Endodermal cell (in vitro differentiated cells): ENCODE measurements around the gene MOV10L1. TPM values are rescaled to one million over a fixed set of nuclear protein-coding genes. Genes with fewer than 3 reads are reported as not detected.
"Not testable (repeated sequence)": the region's sequence is repeated elsewhere in the genome, so short reads cannot be mapped to it uniquely, and the experiment has no call there.

Experiments used
- DNase-seq: peaks from one replicate; pipeline ENCODE4 v3.0.0-alpha.2; 2017
- H3K27ac ChIP-seq: 2 replicates; pipeline ENCODE4 v1.5.1; 2013; ENCODE audit warnings: mild to moderate bottlenecking, low read depth, low read length, moderate library complexity
- H3K27me3 ChIP-seq: 2 replicates; pipeline ENCODE4 v1.6.1; 2013; ENCODE audit warnings: mild to moderate bottlenecking, low read length, moderate library complexity; ENCODE audit not compliant: insufficient read depth, control insufficient read depth, poor library complexity, severe bottlenecking
- H3K36me3 ChIP-seq: 2 replicates; pipeline ENCODE4 v1.7.0; 2013; ENCODE audit warnings: mild to moderate bottlenecking, low read length, moderate library complexity; ENCODE audit not compliant: control insufficient read depth, insufficient read depth
- H3K4me1 ChIP-seq: one replicate; pipeline ENCODE4 v1.7.0; 2013; ENCODE audit warnings: low read length; ENCODE audit not compliant: control insufficient read depth, insufficient read depth
- H3K4me3 ChIP-seq: 2 replicates; pipeline ENCODE4 v1.5.1; 2013; ENCODE audit warnings: mild to moderate bottlenecking, low read length, moderate library complexity
- H3K9ac ChIP-seq: 2 replicates; pipeline ENCODE4 v1.6.1; 2013; ENCODE audit warnings: mild to moderate bottlenecking, low read length, moderate library complexity; ENCODE audit not compliant: poor library complexity, severe bottlenecking; ENCODE audit errors: extremely low read depth
- H3K9me3 ChIP-seq: 2 replicates; pipeline ENCODE4 v1.6.1; 2013; ENCODE audit warnings: mild to moderate bottlenecking, low read length, moderate library complexity; ENCODE audit not compliant: control insufficient read depth
- H3K27ac Mint-ChIP-seq: 2 replicates; pipeline ENCODE4 v1.8.0; 2020; ENCODE audit warnings: mixed read lengths
- H3K27me3 Mint-ChIP-seq: 2 replicates; pipeline ENCODE4 v1.8.0; 2021; ENCODE audit warnings: mild to moderate bottlenecking, mixed read lengths; ENCODE audit not compliant: insufficient read depth
- H3K36me3 Mint-ChIP-seq: 2 replicates; pipeline ENCODE4 v1.8.0; 2020; ENCODE audit warnings: low read depth, mixed read lengths
- H3K4me1 Mint-ChIP-seq: 2 replicates; pipeline ENCODE4 v1.8.0; 2020; ENCODE audit warnings: mixed read lengths
- H3K4me3 Mint-ChIP-seq: 2 replicates; pipeline ENCODE4 v1.8.0; 2020; ENCODE audit warnings: mild to moderate bottlenecking, moderate library complexity, mixed read lengths
- H3K9me3 Mint-ChIP-seq: 2 replicates; pipeline ENCODE4 v1.8.0; 2020; ENCODE audit warnings: mild to moderate bottlenecking, mixed read lengths
- WGBS, 2 experiments: methylation state at CpG; one replicate each; pipeline versions ENCODE4 v1.1.5 to v1.1.7; 2013; ENCODE audit warnings: missing lambda C conversion rate in 2 of 2, mixed read lengths in 1 of 2; ENCODE audit not compliant: insufficient coverage in 1 of 2, insufficient read length in 1 of 2; 5-methylcytosine and 5-hydroxymethylcytosine counted together
- total RNA-seq, 2 donors: library from RNA; stranded (reverse); fragmentation: NEBNext Ultra II Directional in 1 of 2; extraction: Animal tissue kit (Norgen Biotek cat#: 25700) in 1 of 2; gene quantifications; 2 replicates in 1 of 2; 3 replicates in 1 of 2; pipeline ENCODE4 v1.2.1, GENCODE V29; 2021
- TF ChIP-seq, protein P1 (sequence below): fragments of 200-600 bp; sonication (generic); conservative IDR thresholded peaks from 2 replicates; pipeline ENCODE4 v1.5.0; 2021; ENCODE audit warnings: antibody characterized with exemption, mild to moderate bottlenecking

The MOV10L1 gene
- total RNA-seq, 2 donors from 2014 or later, result 0.31 TPM; not detected in 1

DNA sequence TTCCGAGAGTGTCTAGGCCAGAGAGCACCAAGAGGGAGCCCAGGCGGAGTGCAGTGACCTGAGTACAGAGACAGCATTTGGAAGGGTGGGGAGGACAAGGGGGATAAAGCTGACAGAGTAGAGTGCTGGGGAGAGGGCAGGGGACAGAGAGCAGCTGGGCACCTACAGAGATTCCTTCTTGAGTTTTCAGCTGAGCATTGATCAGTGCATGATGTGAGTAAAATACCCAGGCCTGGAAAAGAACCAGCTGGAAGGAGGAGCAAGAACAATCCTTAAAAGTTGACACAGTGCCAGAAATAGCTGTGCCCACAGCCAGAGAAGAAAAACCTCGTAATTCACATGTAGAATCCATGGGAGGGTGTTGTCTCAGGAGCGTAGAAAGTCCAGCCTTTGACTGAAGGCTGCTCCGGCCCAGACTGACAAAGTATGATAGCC, 46.8 kb downstream of the MOV10L1 start:
- Mint-ChIP-seq H3K27me3 (no peaks in the 10 kb centered on the region), H3K27ac (no peak overlapping the region), H3K36me3 (no peaks in the 10 kb centered on the region), H3K4me1 (no peaks in the 10 kb centered on the region), H3K4me3 (no peak overlapping the region), H3K9me3 (peaks cover 2% of the 10 kb centered on the region)
- H3K36me3 ChIP-seq, result no peaks in the 10 kb centered on the region
- 92 to 97% methylated on average over 4 to 5 of the region's 5 CpGs for WGBS, 2 experiments
- H3K9ac ChIP-seq, result no peak overlapping the region
- no peaks in the 10 kb centered on the region for H3K27me3 ChIP-seq
- DNase-seq, result no peak
- peaks cover 2% of the 10 kb centered on the region for H3K4me1 ChIP-seq
- H3K4me3 ChIP-seq, result no peak overlapping the region
- H3K27ac ChIP-seq, result no peak overlapping the region
- TF ChIP-seq, protein P1, sequence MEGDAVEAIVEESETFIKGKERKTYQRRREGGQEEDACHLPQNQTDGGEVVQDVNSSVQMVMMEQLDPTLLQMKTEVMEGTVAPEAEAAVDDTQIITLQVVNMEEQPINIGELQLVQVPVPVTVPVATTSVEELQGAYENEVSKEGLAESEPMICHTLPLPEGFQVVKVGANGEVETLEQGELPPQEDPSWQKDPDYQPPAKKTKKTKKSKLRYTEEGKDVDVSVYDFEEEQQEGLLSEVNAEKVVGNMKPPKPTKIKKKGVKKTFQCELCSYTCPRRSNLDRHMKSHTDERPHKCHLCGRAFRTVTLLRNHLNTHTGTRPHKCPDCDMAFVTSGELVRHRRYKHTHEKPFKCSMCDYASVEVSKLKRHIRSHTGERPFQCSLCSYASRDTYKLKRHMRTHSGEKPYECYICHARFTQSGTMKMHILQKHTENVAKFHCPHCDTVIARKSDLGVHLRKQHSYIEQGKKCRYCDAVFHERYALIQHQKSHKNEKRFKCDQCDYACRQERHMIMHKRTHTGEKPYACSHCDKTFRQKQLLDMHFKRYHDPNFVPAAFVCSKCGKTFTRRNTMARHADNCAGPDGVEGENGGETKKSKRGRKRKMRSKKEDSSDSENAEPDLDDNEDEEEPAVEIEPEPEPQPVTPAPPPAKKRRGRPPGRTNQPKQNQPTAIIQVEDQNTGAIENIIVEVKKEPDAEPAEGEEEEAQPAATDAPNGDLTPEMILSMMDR, result no peak
- no peaks in the 10 kb centered on the region for H3K9me3 ChIP-seq

DNA sequence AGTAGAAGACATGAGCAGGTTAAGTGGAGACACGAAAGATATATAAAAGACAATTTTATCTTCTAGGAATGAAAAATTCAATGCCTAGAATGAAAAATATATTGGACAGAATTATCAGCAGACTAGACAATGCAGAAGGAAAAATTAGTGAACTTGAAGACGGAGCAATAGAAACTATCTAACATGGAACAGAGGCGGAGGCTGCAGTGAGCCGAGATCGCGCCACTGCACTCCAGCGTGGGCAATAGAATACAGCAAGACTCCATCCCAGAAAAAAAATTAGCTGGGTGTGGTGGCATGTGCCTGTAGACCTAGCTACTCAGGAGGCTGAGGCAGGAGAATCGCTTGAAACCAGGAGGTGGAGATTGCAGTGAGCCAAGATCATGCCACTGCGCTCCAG, 47.5 kb downstream of the MOV10L1 start:
- not testable (repeated sequence) for H3K27ac ChIP-seq, H3K27me3 Mint-ChIP-seq, H3K4me3 ChIP-seq, H3K9me3 ChIP-seq, H3K4me1 ChIP-seq, H3K27ac Mint-ChIP-seq, H3K36me3 ChIP-seq, H3K27me3 ChIP-seq, H3K4me1 Mint-ChIP-seq, H3K9me3 Mint-ChIP-seq, DNase-seq, H3K4me3 Mint-ChIP-seq, H3K36me3 Mint-ChIP-seq, H3K9ac ChIP-seq
- WGBS, 2 experiments, result 83 to 87% methylated on average over 5 to 8 of the region's 9 CpGs

DNA sequence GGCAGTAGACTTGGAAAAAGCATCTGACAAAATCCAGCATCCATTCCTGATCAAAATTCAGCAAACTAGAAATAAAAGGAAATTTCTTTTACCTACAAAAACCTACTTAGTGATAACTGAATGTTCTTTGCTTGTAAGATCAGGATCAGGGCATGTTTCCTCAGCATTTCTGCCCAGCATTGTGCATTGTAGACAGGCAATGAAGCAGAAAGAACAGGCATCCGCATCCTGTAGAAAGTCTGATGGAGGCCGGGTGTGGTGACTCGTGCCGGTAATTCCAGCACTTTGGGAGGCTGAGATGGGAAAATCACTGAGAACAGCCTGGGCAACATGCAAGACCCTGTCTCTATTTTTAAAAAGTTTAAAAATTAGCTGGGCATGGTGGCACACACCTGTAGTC, 48.2 kb downstream of the MOV10L1 start:
- Mint-ChIP-seq H3K27ac (no peak overlapping the region), H3K27me3 (no peaks in the 10 kb centered on the region), H3K36me3 (no peaks in the 10 kb centered on the region), H3K9me3 (no peaks in the 10 kb centered on the region), H3K4me3 (no peak overlapping the region), H3K4me1 (peaks cover 6% of the 10 kb centered on the region)
- Histone ChIP-seq H3K9me3 (no peaks in the 10 kb centered on the region), H3K9ac (no peak overlapping the region), H3K27ac (no peak overlapping the region), H3K4me1 (peaks cover 7% of the 10 kb centered on the region), H3K27me3 (no peaks in the 10 kb centered on the region), H3K4me3 (no peak overlapping the region), H3K36me3 (no peaks in the 10 kb centered on the region)
- DNase-seq, result no peak
- 84 to 91% methylated on average over 4 of the region's 4 CpGs for WGBS, 2 experiments
- TF ChIP-seq, protein P1, result no peak

DNA sequence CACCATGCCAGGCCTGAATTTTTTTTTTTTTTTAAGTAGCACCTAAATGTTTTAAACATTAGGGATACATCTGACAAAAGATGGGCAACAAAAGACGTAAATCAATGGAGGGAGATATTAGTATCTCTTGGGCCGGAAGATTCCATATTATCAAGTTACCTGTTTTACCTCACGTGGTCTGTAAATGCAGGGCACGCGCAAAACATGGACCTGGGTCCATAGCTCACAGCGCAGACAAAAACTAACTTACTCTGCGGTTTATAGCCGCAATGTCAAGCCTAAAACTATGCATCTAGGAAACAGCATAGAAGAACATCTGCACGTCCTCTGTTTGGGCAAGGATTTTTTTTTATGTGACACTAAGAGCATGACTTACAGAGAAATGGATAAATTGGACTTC, 49.2 kb downstream of the MOV10L1 start:
- TF ChIP-seq, protein P1, result no peak
- no peak overlapping the region for H3K9ac ChIP-seq
- 95 to 97% methylated on average over 9 of the region's 9 CpGs for WGBS, 2 experiments
- H3K27ac ChIP-seq, result no peak overlapping the region
- no peaks in the 10 kb centered on the region for H3K36me3 ChIP-seq
- no peak overlapping the region for H3K4me3 ChIP-seq
- Mint-ChIP-seq H3K4me3 (no peak overlapping the region), H3K9me3 (no peaks in the 10 kb centered on the region), H3K36me3 (no peaks in the 10 kb centered on the region), H3K27ac (no peak overlapping the region), H3K4me1 (peaks cover 6% of the 10 kb centered on the region), H3K27me3 (peaks cover 1% of the 10 kb centered on the region)
- peaks cover 7% of the 10 kb centered on the region for H3K4me1 ChIP-seq
- no peak for DNase-seq
- H3K9me3 ChIP-seq, result no peaks in the 10 kb centered on the region
- H3K27me3 ChIP-seq, result no peaks in the 10 kb centered on the region
